K562 (cell line): ENCODE data around the gene TMEM86B. TPM values are rescaled to one million over a fixed set of nuclear protein-coding genes. Genes with fewer than 3 reads are reported as not detected.

ENCODE experiments used
- CHD2 ChIP-seq: IDR thresholded peaks from 2 replicates; pipeline ENCODE4 v1.6.1; 2011; ENCODE audit warnings: low read depth, low read length
- CREM ChIP-seq: IDR thresholded peaks from 2 replicates; pipeline ENCODE4 v1.6.1; 2014; ENCODE audit warnings: antibody characterized with exemption, low read depth
- GABPA ChIP-seq: fragments of 200-800 bp; sonication (Bioruptor generic); conservative IDR thresholded peaks from 2 replicates; pipeline ENCODE4 v1.6.1; 2016; ENCODE audit warnings: low read depth, missing genetic modification characterization, missing compliant biosample characterization
- ZNF311 ChIP-seq: fragments of 250-450 bp; sonication (Bioruptor Pico); IDR thresholded peaks from 2 replicates; pipeline ENCODE4 v1.4.0; 2020; ENCODE audit warnings: mild to moderate bottlenecking, moderate library complexity
- ZNF707 ChIP-seq: fragments of 250-450 bp; sonication (Bioruptor Pico); conservative IDR thresholded peaks from 2 replicates; pipeline ENCODE4 v1.8.0; 2022; ENCODE audit warnings: inconsistent platforms, mild to moderate bottlenecking, moderate library complexity
- polyA plus RNA-seq, 8 experiments: library from polyadenylated mRNA; depleted of rRNA in 4 of 8; stranded (reverse) in 5 of 8; unstranded in 3 of 8; fragments of >200 nt; fragmentation: Nextera tagmentation in 2 of 8; fragmentation: Illumina TruSeq in 1 of 8; extraction: Ambion mirVana in 2 of 8; extraction: Trizol in 1 of 8; gene quantifications; 2 replicates each; pipeline versions ENCODE4 v1.2.1 to v1.2.3, GENCODE V29; 2011 to 2014; ENCODE audit warnings: inconsistent platforms in 1 of 8, missing spikeins in 1 of 8
- total RNA-seq, 7 experiments: library from RNA; depleted of rRNA in 6 of 7; stranded (reverse); fragments of >200 nt in 6 of 7; fragmentation: Illumina TruSeq in 2 of 7; extraction: Trizol in 2 of 7; gene quantifications; 2 replicates each; pipeline versions ENCODE4 v1.2.1 to v1.2.3, GENCODE V29; 2011 to 2021; ENCODE audit warnings: low replicate concordance in 1 of 7
- TF ChIP-seq, protein P1 (sequence below): fragments of 450-650 bp; IDR thresholded peaks from 2 replicates; pipeline ENCODE4 v1.6.1; 2016; ENCODE audit warnings: mild to moderate bottlenecking, moderate library complexity
- TF ChIP-seq, protein P2 (sequence below): IDR thresholded peaks from 2 replicates; pipeline ENCODE4 v1.6.1; 2016; ENCODE audit warnings: missing genetic modification characterization, missing compliant biosample characterization
- TF ChIP-seq, protein P3 (sequence below): fragments of 450-650 bp; formaldehyde crosslinking; IDR thresholded peaks from 2 replicates; pipeline ENCODE4 v1.4.0; 2022; ENCODE audit warnings: mild to moderate bottlenecking, moderate library complexity
- TF ChIP-seq, protein P4 (sequence below): fragments of 450-650 bp; IDR thresholded peaks from 2 replicates; pipeline ENCODE4 v1.6.1; 2016
- TF ChIP-seq, protein P5 (sequence below): sonication (generic); formaldehyde crosslinking; IDR thresholded peaks from 2 replicates; pipeline ENCODE4 v1.8.0; 2022; ENCODE audit warnings: mild to moderate bottlenecking, low read depth, missing genetic modification reagents

TMEM86B gene
- total and polyA plus RNA-seq, 9 of the 15 experiments (the other 6 are each of a cell fraction or from before 2014, with no cell fraction given) = 0.28 to 7.9 (median 2.1) TPM

DNA sequence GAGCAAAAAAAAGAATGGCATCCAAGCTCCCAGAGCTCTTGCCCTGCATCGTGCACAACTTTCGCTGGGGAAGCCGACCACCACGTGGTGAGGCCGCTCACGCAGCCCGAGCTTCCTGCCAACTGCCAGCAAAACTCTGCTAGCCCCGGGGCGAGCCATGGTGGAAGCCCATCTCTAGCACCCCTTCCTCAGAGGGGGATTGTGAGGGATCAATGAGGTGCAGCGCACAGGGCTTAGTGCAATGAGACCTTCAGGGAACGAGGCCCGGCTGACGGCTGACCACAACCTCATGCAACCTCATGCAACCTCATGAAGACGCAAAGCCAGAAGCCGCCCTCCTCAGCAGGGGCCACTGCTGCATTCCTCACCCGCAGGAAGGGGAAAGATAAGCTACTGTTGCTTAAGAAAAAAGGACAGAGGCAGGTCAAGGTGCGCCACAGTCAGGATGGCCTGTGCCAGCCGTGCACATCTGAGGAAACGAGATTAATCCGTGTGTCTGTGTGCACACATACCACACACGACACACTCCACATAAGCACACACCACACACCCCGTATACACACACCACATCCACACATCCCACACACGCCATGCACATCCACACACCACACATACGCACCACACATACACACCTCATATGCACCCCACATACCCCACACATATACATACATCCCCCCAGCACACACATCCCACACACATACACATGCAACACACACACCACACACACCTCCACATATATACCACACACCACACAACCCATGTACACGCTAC, 41.8 kb upstream of the TMEM86B start (continued):
- TF ChIP-seq, protein P1, sequence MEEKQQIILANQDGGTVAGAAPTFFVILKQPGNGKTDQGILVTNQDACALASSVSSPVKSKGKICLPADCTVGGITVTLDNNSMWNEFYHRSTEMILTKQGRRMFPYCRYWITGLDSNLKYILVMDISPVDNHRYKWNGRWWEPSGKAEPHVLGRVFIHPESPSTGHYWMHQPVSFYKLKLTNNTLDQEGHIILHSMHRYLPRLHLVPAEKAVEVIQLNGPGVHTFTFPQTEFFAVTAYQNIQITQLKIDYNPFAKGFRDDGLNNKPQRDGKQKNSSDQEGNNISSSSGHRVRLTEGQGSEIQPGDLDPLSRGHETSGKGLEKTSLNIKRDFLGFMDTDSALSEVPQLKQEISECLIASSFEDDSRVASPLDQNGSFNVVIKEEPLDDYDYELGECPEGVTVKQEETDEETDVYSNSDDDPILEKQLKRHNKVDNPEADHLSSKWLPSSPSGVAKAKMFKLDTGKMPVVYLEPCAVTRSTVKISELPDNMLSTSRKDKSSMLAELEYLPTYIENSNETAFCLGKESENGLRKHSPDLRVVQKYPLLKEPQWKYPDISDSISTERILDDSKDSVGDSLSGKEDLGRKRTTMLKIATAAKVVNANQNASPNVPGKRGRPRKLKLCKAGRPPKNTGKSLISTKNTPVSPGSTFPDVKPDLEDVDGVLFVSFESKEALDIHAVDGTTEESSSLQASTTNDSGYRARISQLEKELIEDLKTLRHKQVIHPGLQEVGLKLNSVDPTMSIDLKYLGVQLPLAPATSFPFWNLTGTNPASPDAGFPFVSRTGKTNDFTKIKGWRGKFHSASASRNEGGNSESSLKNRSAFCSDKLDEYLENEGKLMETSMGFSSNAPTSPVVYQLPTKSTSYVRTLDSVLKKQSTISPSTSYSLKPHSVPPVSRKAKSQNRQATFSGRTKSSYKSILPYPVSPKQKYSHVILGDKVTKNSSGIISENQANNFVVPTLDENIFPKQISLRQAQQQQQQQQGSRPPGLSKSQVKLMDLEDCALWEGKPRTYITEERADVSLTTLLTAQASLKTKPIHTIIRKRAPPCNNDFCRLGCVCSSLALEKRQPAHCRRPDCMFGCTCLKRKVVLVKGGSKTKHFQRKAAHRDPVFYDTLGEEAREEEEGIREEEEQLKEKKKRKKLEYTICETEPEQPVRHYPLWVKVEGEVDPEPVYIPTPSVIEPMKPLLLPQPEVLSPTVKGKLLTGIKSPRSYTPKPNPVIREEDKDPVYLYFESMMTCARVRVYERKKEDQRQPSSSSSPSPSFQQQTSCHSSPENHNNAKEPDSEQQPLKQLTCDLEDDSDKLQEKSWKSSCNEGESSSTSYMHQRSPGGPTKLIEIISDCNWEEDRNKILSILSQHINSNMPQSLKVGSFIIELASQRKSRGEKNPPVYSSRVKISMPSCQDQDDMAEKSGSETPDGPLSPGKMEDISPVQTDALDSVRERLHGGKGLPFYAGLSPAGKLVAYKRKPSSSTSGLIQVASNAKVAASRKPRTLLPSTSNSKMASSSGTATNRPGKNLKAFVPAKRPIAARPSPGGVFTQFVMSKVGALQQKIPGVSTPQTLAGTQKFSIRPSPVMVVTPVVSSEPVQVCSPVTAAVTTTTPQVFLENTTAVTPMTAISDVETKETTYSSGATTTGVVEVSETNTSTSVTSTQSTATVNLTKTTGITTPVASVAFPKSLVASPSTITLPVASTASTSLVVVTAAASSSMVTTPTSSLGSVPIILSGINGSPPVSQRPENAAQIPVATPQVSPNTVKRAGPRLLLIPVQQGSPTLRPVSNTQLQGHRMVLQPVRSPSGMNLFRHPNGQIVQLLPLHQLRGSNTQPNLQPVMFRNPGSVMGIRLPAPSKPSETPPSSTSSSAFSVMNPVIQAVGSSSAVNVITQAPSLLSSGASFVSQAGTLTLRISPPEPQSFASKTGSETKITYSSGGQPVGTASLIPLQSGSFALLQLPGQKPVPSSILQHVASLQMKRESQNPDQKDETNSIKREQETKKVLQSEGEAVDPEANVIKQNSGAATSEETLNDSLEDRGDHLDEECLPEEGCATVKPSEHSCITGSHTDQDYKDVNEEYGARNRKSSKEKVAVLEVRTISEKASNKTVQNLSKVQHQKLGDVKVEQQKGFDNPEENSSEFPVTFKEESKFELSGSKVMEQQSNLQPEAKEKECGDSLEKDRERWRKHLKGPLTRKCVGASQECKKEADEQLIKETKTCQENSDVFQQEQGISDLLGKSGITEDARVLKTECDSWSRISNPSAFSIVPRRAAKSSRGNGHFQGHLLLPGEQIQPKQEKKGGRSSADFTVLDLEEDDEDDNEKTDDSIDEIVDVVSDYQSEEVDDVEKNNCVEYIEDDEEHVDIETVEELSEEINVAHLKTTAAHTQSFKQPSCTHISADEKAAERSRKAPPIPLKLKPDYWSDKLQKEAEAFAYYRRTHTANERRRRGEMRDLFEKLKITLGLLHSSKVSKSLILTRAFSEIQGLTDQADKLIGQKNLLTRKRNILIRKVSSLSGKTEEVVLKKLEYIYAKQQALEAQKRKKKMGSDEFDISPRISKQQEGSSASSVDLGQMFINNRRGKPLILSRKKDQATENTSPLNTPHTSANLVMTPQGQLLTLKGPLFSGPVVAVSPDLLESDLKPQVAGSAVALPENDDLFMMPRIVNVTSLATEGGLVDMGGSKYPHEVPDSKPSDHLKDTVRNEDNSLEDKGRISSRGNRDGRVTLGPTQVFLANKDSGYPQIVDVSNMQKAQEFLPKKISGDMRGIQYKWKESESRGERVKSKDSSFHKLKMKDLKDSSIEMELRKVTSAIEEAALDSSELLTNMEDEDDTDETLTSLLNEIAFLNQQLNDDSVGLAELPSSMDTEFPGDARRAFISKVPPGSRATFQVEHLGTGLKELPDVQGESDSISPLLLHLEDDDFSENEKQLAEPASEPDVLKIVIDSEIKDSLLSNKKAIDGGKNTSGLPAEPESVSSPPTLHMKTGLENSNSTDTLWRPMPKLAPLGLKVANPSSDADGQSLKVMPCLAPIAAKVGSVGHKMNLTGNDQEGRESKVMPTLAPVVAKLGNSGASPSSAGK = peak; percentile 95
- TF ChIP-seq, protein P2, sequence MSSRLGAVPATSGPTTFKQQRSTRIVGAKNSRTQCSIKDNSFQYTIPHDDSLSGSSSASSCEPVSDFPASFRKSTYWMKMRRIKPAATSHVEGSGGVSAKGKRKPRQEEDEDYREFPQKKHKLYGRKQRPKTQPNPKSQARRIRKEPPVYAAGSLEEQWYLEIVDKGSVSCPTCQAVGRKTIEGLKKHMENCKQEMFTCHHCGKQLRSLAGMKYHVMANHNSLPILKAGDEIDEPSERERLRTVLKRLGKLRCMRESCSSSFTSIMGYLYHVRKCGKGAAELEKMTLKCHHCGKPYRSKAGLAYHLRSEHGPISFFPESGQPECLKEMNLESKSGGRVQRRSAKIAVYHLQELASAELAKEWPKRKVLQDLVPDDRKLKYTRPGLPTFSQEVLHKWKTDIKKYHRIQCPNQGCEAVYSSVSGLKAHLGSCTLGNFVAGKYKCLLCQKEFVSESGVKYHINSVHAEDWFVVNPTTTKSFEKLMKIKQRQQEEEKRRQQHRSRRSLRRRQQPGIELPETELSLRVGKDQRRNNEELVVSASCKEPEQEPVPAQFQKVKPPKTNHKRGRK = no peak
- TF ChIP-seq, protein P3, sequence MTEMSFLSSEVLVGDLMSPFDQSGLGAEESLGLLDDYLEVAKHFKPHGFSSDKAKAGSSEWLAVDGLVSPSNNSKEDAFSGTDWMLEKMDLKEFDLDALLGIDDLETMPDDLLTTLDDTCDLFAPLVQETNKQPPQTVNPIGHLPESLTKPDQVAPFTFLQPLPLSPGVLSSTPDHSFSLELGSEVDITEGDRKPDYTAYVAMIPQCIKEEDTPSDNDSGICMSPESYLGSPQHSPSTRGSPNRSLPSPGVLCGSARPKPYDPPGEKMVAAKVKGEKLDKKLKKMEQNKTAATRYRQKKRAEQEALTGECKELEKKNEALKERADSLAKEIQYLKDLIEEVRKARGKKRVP (CRISPR knock-in tag) = peak; percentile 95
- TF ChIP-seq ZNF707 (CRISPR knock-in tag) = no peak
- no peak for TF ChIP-seq CHD2
- TF ChIP-seq, protein P4, sequence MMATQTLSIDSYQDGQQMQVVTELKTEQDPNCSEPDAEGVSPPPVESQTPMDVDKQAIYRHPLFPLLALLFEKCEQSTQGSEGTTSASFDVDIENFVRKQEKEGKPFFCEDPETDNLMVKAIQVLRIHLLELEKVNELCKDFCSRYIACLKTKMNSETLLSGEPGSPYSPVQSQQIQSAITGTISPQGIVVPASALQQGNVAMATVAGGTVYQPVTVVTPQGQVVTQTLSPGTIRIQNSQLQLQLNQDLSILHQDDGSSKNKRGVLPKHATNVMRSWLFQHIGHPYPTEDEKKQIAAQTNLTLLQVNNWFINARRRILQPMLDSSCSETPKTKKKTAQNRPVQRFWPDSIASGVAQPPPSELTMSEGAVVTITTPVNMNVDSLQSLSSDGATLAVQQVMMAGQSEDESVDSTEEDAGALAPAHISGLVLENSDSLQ = no peak
- TF ChIP-seq, protein P5, sequence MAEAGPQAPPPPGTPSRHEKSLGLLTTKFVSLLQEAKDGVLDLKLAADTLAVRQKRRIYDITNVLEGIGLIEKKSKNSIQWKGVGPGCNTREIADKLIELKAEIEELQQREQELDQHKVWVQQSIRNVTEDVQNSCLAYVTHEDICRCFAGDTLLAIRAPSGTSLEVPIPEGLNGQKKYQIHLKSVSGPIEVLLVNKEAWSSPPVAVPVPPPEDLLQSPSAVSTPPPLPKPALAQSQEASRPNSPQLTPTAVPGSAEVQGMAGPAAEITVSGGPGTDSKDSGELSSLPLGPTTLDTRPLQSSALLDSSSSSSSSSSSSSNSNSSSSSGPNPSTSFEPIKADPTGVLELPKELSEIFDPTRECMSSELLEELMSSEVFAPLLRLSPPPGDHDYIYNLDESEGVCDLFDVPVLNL (CRISPR knock-in tag) = no peak
- no peak; the same call in 1 of the 2 replicates for TF ChIP-seq CREM
- 0 out of 2 replicates have a peak, but pooled peaks have one; percentile 51 for TF ChIP-seq ZNF311
- peak; percentile 54 for TF ChIP-seq GABPA (tag)
